NCI-H748 (cell line): ENCODE results near the gene GPRIN3.

Source experiments
- DNase-seq: peaks from one replicate; lab custom pipeline; 2025; ENCODE audit not compliant: unreplicated experiment; lab: John Stamatoyannopoulos, UW

The GPRIN3 gene

DNA sequence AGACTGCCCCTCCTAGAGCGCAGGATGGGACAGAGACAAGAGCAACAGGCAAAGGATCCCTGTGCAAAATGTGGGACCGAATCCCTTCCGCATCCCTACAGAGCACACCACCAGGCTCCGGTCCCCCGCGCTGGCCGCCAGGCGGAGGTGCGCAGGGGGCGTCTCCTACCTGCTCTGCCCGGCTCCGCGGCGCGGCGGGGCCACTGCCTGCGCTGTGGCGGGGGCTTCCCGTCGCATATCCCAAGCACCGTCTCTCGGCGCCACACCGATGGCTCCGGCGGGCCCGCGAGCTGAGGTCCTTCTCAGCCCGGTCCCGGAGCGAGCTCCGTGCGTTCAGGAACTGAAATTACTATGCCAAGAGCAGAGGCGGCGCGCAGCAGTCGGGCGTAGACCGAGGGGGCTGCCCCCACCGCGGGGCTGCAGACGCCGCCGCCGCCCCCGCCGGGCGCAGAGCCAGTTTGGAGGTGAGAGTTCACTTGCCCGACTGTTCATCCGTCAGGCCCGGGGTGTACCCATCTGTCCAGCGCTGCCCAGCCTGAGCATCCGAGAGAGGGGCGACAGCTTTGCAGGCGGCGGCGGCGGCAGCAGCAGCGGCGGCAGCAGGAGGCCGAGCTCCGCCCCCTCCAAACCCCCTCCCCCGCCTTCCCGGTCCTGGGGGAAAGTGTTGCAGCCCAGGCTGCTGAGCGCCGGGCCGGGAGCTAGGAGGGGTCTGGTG is at the start of gene GPRIN3:
TSS of gene GPRIN3 (minus strand) at position 355 of the 715 bp plus-strand sequence. CDS start 57,690 bp downstream, outside the sequence.
- DNase-seq: peak; percentile 71

DNA sequence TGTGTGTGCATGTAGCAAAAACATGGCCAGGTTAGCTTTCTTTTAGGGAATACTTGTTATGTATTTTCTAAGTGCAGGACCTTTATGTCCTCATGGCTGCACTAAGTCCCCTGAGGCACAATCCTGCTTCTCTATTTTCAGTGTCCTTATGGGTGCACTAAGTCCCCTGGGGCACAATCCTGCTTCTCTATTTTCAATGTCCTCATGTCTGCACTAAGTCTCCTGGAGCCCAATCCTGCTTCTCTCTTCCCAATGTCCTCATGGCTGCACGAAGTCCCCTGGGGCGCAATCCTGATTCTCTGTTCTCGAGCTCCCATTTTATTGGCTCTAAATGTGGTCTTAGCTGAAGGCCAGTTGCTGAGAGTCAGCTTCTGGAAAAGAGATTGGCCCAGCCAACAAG is 49.7 kb upstream of the GPRIN3 start:
- no peak for DNase-seq

DNA sequence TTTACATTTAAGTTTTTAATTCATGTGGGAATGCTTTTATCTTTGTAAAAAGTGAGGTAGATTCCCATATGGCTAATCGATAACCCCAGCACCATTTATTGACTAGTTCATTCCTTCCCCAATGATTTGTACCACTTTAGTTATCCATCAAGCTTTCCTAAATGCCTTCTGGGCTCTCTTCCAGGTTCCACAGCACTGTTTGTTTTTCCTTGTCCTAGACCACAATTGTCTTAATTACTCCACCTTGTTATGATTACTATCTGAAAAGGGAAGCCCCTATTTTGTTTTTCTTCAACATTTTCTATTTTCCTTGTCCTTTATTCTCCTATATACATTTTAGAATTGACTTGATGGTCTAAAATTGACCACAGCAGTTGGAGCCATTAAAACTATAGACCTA is 48.5 kb upstream of the GPRIN3 start:
- DNase-seq: peak; percentile 82

DNA sequence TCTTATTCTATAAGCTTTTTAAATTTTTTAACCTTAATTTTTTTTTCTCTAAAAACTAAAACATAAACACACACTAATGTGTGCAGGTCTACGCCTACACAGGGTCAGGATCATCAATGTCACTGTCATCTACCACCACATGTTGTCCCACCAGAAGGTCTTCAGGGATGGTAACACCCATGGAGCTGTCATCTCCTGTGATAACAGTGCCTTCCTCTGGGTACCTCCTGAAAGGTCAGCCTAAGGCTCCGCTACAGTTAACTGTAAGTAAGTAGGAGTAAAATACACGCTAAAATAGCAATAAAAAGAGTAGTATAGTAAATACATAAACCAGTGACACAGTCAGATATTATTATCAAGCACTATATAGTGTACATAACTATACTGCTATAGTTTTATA is 45.9 kb upstream of the GPRIN3 start:
- no peak for DNase-seq

DNA sequence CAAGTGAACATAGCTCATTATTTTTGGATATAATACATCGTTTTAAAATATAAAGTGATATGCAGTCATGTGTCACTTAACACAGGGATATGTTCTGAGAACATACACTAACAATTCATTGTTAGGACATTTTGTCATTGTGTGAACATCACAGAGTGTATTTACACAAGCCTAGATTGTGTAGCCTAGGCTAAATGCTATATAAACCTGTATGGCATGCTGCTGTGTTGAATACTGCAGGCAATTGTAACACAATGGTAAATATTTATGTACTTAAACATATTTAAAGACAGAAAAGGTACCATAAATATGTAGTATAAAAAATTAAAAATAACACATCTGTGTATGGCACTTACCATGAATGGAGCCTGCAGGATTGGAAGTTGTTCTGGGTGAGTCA is 44.9 kb upstream of the GPRIN3 start:
- DNase-seq: peak; percentile 76

DNA sequence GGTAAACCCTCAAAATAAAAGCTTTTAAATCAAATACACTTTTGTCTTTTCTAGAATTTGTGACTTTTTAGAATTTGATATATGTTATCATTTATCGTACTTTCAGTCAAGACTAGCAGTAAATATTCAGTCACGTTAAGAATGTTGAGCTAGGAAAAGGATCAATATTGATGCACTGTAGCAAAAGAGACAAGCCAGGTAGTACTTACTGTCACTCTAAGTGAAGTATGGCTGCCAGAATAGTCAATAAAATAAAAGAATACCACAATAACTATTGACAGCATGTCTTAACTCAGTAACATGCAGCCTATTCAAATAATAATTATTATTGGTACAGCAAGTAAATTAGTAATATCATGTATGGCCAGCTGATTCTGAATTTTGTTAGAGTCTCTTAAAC is 43.6 kb upstream of the GPRIN3 start:
- DNase-seq: no peak

DNA sequence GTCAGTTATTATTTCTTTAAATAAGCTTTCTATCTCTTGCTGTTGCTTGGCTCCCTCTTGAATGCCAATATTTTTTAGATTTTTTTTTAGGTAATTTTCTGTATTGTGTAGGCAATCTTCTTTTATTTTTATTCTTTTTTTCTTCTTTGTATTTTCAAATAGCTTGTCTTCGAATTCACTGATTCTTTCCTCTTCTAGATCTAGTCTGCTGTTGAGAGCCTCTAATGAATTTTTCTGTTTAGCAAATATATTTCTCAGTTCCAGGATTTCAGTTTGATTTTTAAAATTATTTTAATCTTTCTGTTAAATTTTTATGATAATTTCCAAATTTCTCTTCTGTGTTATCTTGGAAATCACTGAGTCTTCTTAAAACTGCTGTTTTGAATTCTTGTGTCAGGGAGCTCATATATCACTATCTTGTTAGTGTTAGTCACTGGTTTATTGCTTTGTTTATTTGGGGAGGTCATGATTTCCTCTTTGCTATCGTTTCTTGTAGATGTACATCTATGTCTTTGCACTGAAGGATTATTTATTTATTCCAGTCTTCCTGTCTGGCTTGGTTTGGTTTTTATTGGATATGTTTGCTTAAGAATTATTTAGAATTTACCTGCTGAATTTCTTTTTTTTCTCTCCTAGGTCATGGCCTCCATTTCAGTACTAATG is 39.9 kb upstream of the GPRIN3 start:
- DNase-seq: no peak

DNA sequence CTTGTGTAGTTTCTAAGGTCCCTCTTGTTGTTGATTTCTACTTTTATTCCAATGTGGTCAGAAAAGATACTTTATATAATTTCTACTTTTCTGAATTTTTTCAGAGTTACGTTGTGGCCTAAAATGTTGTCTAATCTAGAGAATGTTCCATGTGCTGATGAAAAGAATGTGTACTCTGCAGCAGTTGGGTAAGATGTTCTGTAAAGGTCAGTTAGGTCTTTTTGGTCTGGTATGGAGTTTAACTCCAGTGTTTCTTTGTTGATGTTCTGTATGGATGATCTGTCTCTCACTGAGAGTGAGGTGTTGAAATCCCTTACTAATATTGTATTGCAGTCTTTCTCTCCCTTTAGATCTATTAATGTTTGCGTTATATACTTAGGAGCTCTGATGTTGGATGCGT is 37.0 kb upstream of the GPRIN3 start:
- DNase-seq: no peak

DNA sequence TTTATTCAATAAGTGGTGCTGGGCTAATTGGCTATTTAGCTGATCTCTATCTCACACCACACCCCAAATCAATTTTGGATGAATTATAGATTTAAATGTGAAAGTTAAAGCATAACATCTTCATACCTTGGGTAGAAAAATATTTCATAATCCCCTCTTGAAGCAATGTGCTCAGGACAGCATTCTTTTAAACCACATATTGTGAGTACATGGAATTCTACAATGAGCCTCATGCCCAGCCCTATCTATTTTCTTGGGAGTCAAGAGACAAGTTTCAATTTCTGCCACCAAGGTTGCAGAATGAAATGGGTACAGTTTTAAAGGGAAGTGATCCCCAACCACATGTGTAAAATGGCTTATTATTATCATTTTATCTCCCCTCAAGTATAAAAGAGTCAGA is 30.6 kb upstream of the GPRIN3 start:
- no peak for DNase-seq

DNA sequence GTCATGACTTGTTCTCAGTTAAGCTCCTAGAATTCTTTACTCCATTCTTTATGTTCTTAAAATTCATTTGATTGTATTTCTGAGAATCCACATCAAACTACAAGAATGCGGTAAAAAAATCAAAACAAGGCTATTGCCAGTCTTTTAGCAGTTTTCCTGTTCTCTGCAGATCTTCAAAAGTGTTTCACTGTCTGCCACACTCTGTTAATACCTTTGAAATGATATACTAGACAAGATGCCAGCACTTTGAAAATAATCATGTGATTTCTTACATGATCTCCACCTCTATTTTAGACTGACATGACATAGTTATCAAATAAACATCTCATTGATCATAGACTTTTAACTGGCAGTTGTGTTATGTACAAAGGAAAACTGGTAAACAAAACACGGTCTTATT is 30.1 kb upstream of the GPRIN3 start:
- no peak for DNase-seq

DNA sequence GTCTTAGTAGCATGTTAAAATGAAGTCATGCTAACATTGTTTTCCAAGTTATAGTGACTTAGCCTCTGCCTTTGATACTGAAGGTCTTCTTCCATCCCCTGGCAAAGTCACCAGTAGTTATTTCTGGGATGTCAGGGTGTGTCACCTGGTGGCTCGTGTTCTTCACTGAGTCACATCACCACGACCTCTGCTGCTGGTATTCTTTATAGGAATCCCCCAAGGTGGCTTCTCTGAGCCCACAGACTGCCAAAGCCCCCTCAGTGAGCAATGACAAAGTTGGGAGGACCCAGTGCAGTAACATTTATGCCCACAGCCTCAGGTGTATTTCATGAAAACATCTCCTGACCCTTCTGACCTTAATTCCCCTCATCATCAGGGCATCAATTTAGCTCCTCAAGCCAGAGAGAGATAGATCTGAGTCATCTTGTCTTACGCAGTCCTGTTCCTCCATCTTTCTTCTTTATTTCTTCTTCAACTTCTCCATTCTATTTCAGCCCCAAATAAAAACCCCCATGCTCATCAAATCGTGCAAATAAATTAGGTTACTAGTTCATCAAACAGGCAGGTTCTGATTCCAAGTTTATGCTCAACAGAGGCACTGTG is 29.3 kb upstream of the GPRIN3 start:
- DNase-seq: no peak

DNA sequence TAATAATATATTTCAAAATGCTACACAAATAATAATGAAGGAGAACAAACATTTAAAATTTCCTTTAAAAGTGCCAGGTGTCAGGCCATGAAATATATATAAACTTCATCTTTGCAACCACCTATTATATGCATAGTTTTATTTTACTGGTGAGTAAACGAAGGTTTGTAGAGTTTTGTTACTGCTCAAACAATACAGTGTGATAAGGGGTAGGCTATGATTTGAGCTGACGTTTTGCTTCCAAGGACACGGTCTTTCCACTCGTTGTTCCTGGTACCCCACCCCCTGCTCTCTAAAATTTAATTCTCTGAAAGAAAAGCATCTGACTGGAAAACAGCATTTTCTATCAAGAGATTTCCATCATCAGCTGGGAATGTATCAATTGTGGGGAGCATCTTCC is 27.2 kb upstream of the GPRIN3 start:
- no peak for DNase-seq

DNA sequence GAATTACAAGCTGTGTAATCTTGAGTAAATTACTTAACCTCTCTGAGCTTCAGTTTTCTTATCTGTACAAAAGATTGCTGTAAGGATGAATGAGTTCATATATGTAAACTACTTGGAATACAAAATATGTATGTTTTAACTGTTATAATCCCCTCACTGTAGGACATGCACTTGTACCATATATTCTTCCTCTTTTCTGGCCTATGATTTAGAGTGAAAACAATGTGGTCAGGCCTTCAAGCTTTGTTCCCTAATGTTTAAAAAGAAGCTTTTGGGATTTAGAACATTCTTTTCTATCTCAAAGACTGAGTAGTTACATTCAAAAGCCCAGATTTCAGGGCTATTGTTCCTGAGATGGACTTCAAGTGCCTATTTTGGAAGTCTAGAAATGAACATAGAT is 26.7 kb upstream of the GPRIN3 start:
- DNase-seq: no peak

DNA sequence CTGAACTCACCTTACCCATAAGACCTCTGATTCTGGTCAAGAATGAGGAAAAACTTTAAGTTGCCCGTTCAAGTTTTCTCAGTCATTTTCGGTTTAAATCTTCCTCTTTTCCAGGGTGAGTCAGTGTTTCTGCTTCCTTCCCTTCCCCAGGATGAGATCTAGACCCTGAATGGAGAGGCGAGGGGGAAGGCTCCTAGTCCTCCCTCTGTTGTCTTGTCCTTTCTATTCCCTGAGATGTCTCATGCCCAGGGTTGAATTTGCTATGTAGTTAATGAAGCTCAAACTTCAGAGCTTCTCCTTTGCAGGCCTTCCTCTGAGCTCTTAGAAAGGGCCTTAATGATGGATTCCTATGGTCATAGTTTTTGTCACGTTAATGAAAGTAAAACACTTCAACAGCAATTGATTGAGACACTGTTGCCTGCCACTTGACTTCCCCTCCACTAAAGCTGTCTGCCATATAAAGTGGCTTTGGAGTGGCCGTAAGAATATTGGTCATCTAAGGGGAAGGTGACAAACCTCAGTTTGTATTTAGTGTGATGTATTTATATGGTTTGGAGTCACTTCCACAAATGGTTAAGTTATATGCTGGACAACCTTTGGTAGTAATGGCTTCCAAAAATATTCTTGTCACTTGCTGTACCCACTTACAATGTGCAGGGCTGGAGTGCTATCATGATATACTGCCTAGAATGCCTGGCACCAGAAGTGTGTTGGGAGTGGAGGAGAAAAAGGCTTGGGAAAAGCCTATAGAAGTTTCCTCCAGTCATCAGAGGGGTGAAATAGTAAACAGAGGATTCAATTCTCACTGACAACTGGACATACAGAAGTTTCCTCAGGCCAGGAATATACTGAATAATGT is 24.3 kb upstream of the GPRIN3 start:
- no peak for DNase-seq

DNA sequence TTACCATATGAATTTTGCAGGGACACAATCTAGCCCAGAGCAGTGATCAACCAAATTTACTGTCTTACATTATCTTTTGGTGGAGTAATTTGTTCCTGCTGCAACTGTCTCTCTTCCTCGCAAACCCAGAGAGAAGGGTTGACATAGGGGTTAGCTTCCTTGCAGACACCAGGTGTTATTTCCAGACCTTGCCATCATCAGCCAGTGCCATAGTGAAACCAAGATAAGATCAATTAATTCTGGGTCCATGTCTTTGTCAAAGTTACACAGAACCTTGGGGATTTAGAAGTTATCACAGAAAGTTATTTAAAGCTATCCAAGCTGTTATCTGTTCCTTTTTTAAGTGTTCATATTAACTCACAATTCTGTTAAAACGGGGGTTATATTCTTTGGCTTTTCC is 23.6 kb upstream of the GPRIN3 start:
- DNase-seq: no peak

DNA sequence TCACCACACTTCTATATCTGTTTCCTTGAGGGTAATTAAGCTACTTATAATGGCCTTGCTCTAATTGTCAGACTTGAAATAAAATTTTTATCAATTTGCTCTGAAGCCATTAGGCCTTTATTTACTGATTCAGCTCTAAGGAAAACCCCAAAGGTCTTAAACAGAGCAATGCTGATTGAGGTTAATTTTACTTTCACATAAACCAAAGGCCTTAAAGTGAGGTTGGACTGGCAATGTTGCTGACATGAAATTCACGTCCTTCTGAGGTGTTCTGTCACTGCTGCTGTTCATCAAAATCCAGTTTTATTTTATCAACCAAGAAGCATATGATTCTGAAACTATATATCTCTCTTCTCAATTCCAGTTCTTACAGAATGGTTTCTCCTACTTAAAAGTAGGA is 21.7 kb upstream of the GPRIN3 start:
- DNase-seq: no peak

DNA sequence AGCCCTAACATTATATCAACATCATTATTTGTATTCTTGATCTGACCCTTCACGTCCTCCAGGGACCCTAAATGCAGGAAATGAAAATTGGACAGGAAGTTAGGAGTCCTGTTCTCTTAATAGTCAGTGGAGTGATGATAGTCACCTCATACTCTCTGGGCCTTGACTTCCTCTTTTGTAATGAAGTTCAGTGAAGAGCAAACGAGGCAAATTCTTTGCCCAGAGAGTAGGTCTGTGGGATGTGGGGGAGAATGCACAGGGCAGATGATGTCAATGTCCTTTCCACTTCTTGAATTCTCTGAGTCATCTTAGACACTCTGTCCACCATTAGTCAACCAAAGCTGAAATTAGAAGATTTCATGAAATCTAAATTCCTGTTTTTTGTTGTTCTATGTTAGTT is 17.1 kb upstream of the GPRIN3 start:
- DNase-seq: no peak

DNA sequence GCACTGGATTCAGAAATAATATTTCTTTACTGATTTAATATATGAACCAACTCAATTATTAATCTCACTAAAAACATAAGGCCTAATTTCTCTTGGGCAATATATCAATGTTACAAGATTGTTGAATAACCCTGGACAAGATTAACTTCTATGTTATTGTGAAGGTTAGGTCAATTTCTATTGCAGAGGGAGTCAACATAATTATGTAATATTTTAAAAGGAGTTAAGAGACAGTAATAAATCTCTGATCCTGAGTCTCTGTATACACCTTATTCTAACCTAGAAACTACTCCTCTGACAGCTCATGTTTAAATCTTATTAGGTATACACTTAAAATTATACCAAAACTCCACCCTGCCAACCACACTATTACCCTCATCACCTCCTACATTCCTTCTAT is 15.1 kb upstream of the GPRIN3 start:
- no peak for DNase-seq

DNA sequence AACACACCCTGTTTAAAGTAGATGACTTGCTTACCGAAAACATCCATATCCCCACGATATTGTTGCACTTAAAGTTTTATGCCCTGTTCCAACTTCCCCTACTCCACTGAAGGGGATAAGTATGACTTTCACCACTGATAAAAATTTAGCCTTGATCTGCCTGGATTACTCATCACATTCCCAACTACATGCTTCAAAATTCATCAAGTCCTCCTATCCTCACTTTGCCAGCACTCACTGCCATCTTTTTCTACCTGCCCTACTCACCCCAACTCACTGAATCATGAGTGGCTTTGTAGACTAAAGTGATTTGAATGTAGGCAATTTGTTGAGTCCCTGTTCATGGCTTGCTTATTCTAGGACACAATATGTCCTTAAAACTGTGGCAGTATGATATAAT is 12.2 kb upstream of the GPRIN3 start:
- DNase-seq: no peak

DNA sequence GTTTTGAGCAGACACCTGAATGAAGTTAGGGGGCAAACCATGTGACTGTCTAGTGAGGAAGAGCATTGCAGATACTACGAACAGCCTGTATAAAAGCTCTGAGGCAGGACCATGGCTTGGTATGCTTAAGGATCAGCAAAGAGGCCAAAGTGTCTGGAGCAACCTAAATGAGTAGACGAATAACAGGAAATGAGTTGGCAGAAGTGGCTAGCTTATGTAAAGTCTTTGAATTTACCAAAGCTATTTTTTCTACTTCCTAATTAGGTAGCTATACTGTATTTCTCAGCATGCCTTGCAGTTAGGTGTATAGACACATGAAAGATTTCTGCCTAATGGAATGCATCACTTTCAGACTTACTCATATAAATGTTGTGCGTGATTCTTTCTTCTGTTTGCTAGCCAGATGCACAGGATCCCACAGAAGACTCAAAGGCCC is 9.3 kb upstream of the GPRIN3 start:
- no peak for DNase-seq

DNA sequence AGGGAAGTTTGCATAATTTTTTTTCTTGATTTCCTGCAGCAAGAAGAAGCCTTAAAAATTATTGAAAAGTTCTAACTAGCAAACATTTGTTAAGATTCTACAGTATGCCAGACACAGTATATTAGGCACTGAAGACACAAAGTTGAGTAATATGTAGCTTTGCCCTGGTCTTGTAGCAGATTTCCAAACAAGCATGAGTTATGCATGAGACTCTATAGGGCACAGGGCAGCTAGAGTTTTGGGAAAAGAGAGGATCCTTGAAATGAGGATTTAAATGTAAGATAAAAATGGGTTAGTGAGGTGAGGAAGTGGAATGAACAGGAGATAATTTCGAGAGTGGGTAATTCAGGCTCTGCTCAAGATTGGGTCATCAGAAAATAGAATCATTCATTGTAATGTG is 8.6 kb upstream of the GPRIN3 start:
- DNase-seq: no peak

DNA sequence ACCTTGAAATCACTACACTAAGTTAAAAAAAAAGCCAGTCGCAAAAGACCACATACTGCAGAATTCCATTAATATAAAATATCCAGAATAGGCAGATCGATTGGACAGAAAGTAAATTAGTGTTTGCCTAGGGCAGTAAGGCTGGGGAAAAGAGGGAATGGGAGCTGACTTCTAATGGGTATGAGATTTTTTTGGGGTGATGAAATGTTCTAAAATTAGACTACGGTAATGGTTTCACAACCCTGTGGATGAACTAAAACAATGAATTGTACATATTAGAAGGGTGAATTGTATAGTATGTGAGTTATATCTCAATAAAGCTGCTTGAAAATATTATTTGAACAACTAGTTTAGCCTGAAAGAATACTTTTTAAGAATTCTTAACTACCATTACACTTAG is 6.7 kb upstream of the GPRIN3 start:
- DNase-seq: no peak
